ENCODE results near the gene SCARF1. TPM values are rescaled to one million over a fixed set of nuclear protein-coding genes. Genes with fewer than 3 reads are reported as not detected.

Gene SCARF1
- total RNA-seq, 1 donor from 2014 or later, result 8.4 TPM

- DNase-seq (ENCODE audit: low spot score), result peak; percentile 83
Observed at GRCh38 chr17:1627982-1628855, 17.3 kb downstream of the SCARF1 start, which contains the start of gene SLC43A2. Gene SLC43A2 (minus strand): TSS chr17:1628834. CDS start chr17:1627874, 960 bp downstream.

GRCh38 chr17:1627182-1627981 lies 18.1 kb downstream of the SCARF1 start:
- peak; percentile 52 for DNase-seq (ENCODE audit: low spot score)

GRCh38 chr17:1626333-1626732 lies 19.2 kb downstream of the SCARF1 start:
- no peak for DNase-seq (ENCODE audit: low spot score)

- DNase-seq (ENCODE audit: low spot score), result no peak
Observed at GRCh38 chr17:1625581-1625980, 20.0 kb downstream of the SCARF1 start.

DNA sequence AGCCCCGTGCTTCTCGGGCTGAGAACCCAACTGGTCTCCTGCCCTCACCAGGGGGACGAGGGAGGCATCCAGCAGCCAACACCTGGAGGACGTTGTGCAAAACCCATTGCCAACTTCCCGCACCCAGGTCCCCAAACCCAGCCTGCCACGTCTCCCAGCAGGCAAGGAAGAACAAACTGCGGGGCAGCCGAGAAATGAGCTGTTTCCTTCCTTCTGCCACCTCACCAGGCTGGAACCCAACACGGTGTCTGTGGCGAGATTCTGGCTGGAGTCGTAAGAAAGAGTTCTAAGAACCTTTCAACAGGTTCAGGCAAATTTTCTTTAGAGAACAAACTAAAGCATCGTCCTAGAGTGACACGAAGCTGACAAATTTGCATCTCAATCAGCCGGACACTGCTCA lies 20.5 kb downstream of the SCARF1 start:
- no peak for DNase-seq (ENCODE audit: low spot score)

- no peak for DNase-seq (ENCODE audit: low spot score)
Observed at GRCh38 chr17:1624650-1625049, 20.9 kb downstream of the SCARF1 start.

- DNase-seq (ENCODE audit: low spot score), result no peak
Observed at GRCh38 chr17:1623057-1623630, 22.4 kb downstream of the SCARF1 start.

DNA sequence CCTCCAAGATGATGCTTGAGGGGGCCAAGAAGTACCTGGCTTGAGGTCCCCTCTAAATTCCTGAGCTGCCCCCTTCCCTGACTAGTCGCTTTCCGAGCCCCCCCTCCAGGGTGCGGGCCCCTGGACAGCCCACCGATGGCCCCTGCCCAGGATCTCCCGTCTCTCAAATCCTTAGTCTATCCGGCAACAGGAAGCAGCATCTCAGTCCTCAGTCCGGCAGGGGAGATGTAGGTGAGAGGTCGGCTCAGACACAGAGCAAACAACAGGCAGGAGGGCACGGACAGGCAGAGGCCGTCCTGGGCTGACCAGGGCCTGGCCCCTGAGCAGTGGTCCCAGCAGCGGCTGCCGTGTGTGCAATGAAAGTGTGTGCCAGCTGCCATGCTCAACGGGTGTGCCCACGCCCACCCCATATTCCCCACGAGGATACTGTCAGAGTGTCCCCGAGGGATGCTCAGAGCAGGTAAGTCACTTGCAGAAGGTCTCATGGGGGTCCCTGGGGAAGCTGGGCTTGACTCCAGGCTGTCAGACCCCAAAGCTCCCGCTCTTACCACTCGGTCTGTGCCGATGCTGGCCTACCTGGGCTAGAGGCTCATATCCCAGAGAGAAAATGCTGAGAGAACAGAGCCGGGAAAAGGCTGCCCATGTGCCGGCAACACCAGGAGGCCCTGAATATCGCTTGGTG lies 24.1 kb downstream of the SCARF1 start:
- no peak for DNase-seq (ENCODE audit: low spot score)

DNA sequence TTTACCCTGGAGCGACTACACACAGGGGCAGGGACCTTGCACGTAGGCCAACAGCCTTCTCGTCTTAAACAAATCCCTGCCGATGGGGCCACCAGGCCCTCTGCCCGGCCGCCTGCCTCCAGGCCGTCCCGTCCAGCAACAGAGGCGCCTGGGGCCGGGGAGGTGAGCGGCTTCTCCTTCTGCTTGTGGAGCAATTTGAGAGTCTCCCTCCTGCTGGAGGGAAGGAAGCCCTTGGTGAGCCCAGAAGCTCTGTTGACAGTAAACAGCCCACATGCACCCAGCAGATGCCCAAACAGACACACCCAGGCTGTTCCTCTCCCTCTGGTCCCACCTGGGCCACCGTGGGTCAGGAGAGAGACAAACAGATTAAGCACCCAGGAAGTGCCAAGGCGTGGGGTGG lies 25.0 kb downstream of the SCARF1 start:
- no peak for DNase-seq (ENCODE audit: low spot score)

GRCh38 chr17:1617620-1618174 lies 27.8 kb downstream of the SCARF1 start:
- peak; percentile 22 for DNase-seq (ENCODE audit: low spot score)

- DNase-seq (ENCODE audit: low spot score), result no peak
Observed at GRCh38 chr17:1616101-1616500, 29.4 kb downstream of the SCARF1 start.

- no peak for DNase-seq (ENCODE audit: low spot score)
Observed at GRCh38 chr17:1612400-1612799, 33.1 kb downstream of the SCARF1 start.

DNA sequence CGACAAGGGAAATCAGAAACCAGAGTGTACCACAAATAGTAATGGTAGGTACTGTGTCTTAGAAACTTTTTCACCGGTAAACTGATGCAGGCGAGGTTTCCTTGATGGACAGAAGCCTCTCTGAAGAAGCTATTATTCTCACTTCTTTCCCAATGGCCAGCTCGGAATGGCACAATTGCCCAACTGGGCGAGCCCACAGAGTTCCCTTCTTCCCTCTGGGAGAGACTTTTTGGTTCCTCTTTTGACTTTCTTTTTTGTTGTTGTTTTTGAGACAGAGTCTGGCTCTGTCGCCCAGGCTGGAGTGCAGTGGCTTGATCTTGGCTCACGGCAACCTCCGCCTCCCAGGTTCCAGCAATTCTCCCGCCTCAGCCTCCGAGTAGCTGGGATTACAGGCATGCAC lies 33.8 kb downstream of the SCARF1 start:
- DNase-seq (ENCODE audit: low spot score), result peak; percentile 31

GRCh38 chr17:1608676-1609075 lies 36.9 kb downstream of the SCARF1 start:
- no peak for DNase-seq (ENCODE audit: low spot score)

- DNase-seq (ENCODE audit: low spot score), result no peak
Observed at GRCh38 chr17:1607971-1608320, 37.6 kb downstream of the SCARF1 start.

GRCh38 chr17:1606352-1606985 lies 39.1 kb downstream of the SCARF1 start:
- DNase-seq (ENCODE audit: low spot score), result no peak

- DNase-seq (ENCODE audit: low spot score), result no peak
Observed at GRCh38 chr17:1605681-1606351, 39.7 kb downstream of the SCARF1 start.

- DNase-seq (ENCODE audit: low spot score), result no peak
Observed at GRCh38 chr17:1604831-1605528, 40.6 kb downstream of the SCARF1 start.

DNA sequence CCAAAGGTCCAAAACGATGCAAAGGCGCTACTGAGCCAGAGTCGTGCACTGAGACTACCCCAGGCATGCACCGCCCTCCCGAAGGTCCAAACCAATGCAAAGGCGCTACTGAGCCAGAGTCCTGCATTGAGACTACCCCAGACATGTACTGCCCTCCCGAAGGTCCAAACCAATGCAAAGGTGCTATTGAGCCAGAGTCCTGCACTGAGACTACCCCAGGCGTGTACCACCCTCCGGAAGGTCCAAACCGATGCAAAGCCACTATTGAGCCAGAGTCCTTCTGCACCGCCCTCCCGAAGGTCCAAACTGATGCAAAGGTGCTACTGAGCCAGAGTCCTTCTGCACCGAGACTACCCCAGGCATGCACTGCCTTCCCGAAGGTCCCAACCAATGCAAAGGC lies 44.0 kb downstream of the SCARF1 start:
- no peak for DNase-seq (ENCODE audit: low spot score)

Data from umbilical cord (tissue), 2 donors.